ENCODE results near the gene MAPK10.

- TF ChIP-seq, protein P1, sequence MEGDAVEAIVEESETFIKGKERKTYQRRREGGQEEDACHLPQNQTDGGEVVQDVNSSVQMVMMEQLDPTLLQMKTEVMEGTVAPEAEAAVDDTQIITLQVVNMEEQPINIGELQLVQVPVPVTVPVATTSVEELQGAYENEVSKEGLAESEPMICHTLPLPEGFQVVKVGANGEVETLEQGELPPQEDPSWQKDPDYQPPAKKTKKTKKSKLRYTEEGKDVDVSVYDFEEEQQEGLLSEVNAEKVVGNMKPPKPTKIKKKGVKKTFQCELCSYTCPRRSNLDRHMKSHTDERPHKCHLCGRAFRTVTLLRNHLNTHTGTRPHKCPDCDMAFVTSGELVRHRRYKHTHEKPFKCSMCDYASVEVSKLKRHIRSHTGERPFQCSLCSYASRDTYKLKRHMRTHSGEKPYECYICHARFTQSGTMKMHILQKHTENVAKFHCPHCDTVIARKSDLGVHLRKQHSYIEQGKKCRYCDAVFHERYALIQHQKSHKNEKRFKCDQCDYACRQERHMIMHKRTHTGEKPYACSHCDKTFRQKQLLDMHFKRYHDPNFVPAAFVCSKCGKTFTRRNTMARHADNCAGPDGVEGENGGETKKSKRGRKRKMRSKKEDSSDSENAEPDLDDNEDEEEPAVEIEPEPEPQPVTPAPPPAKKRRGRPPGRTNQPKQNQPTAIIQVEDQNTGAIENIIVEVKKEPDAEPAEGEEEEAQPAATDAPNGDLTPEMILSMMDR (IDR thresholded peaks at IDR 0.05), result no peak
- TF ChIP-seq EP300 (IDR thresholded peaks at IDR 0.05) (no peak), POLR2A (IDR thresholded peaks at IDR 0.05) (no peak)
Measured at GRCh38 chr4:85952528-85952927, 407.3 kb downstream of the MAPK10 start.
